GM18870 (cell line): ENCODE measurements around the gene STX1B.

Experiments used
- ATAC-seq: cut with Tn5 transposase; IDR thresholded peaks from one replicate; pipeline ENCODE4 v1.9.1; 2021; ENCODE audit warnings: moderate library complexity; ENCODE audit not compliant: unreplicated experiment

The STX1B gene

DNA sequence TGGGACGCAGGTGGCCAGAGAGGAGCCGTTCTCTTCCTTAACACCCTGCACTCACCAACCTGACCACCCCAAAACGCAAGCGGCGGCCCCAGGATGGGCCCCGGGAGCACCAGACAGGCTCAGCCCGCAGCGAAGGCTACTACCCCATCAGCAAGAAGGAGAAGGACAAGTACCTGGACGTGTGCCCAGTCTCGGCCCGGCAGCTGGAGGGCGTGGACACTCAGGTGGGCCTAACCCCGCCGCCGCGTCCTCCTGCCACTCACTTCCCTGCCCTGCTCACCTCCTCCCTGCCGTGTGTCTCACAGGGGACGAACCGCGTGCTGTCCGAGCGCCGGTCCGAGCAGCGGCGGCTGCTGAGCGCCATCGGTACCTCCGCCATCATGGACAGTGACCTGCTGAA, 30.0 kb downstream of the STX1B start:
- ATAC-seq: no peak

DNA sequence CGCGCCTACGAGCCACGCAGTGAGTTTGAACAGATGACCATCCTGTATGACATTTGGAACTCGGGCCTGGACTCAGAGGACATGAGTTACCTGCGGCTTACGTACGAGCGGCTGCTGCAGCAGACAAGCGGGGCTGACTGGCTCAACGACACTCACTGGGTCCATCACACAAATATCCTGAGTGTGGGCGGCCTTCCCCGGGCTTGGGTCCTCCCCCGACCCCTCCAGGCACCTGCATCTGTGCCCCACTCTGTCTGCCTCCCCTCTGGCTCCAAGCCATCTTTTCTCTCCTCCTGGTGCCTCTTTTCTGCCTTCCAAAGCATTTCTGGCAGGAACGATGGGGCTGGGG, 30.4 kb downstream of the STX1B start:
- no peak for ATAC-seq

DNA sequence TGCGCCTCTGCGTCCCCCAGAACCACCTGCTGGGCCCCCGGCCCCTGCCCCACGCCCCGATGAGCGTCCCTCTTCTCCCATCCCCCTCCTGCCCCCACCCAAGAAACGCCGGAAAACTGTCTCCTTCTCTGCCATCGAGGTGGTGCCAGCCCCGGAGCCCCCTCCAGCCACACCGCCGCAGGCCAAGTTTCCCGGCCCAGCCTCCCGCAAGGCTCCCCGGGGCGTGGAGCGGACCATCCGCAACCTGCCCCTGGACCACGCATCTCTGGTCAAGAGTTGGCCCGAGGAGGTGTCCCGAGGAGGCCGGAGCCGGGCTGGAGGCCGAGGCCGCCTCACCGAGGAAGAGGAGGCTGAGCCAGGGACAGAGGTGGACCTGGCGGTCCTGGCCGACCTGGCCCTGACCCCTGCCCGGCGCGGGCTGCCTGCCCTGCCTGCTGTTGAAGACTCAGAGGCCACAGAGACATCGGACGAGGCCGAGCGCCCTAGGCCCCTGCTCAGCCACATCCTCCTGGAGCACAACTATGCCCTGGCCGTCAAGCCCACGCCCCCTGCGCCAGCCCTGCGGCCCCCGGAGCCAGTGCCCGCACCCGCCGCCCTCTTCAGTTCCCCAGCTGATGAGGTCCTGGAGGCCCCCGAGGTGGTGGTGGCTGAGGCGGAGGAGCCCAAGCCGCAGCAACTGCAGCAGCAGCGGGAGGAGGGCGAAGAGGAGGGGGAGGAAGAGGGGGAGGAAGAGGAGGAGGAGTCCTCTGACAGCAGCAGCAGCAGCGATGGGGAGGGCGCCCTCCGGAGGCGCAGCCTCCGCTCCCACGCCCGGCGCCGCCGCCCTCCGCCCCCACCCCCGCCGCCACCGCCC, 31.0 kb downstream of the STX1B start:
- no peak for ATAC-seq

DNA sequence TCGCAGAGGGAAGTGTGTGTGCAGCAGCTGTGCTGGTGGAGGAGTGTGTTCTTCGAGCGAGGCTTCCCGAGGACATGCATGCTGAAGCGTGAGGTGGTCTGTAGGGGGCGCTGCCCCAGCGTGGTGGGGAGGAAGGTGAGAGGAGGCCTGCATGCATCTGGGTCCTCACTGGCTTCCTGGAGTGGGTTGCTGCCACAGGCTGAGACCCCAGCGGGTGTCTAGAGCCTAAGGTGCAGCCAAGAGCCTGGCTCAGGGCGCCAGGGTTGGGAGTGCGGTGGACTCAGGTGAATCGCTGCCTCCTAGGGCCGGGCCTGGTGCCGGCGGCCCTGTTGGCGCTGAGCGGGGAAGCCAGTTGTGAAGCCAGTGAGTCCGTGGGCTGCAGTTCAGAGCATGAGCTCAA, 32.9 kb downstream of the STX1B start:
- ATAC-seq: no peak

DNA sequence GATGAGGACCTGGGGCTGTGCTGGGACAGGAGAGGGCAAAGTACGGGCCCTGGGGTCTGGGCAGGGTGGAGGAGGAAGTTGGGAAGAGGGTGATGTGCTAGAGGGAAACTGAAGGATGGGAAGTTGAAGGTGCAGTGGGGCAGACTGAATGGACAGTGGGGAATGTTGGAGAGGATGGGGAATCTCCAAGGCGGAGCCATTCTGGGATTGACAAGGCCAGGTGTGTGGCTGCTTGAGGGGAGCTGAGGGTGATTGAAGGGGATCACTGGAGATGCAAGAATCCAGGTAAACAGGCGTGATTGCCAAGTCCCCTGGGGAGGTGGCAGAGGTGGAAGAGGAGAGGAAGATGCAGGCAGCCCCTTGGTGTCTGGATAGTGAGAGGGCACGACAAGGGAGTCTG, 34.0 kb downstream of the STX1B start:
- ATAC-seq: no peak

DNA sequence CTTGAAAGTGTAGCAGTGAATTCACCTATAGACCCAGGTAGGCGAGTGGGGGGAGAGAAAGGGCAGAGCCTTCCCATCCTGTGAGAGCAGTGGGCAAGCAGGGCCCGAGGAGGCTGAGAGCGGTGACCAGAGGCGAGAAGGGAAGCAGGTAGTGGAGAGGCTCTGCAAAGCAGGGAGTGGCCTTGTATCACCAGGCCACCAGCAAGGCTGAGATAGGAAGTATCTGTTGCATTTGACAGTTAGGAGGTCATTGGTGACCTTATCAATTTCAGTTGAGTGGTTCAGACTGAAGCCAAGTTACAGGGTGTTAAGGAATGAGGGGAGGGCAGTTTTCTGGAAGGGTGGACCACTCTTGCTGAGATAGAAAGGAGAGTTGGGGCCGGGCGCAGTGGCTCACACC, 36.1 kb downstream of the STX1B start:
- ATAC-seq: no peak

DNA sequence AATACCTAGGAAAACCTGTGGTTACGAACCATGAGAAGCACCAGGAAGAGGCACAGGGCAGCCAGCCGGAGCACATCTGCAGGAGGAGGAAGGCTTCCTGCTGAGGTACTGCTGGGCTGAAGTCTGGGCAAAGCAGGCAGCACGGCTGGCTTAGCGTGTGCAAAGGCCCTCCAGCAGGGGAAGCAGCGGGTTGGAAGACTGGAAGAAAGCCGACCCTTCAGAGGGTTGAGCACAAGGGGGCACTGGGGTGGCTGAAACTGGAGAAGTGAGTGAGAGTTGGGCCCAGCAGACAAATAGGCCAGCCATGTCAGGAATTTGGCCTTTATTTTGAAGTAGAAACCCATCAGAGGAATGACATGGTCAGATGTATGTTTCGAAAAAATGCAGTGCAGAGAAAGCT, 37.6 kb downstream of the STX1B start:
- no peak for ATAC-seq

DNA sequence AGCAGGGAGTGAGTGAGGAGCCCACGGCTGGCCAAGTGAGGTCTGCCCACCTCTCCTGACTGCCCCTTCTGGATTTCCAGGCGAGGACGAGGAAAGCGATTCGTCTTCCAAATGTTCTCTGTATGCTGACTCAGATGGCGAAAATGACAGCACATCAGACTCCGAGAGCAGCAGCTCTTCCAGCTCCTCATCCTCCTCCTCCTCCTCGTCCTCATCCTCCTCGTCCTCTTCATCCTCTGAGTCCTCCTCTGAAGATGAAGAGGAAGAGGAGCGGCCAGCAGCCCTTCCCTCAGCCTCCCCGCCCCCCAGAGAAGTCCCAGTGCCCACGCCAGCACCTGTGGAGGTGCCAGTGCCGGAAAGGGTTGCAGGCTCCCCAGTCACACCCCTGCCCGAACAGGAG, 39.1 kb downstream of the STX1B start:
- ATAC-seq: no peak

DNA sequence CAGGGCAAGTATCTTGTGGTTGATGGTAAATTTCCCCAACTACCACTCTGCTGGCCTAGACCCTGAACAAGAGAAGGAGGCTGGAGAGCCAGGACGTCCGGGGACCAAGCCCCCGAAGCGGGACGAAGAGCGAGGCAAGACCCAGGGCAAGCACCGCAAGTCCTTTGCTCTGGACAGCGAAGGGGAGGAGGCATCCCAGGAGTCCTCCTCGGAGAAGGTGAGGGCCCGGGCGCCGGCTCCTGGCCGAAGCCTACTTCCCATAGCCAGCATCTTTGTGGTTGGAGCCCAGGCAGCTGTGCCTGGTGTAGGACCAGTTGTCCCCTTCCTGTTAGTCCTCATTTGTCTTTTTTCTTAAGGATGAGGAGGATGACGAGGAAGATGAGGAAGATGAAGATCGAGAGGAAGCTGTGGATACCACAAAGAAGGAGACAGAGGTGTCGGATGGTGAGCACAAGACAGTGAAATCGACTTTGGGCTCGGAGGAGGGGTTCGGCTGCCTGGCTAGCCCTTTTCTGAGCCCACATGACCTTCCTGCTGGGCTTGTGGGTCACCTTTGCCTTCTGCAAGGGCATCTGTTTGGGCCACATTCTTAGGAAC, 41.1 kb downstream of the STX1B start:
- no peak for ATAC-seq

DNA sequence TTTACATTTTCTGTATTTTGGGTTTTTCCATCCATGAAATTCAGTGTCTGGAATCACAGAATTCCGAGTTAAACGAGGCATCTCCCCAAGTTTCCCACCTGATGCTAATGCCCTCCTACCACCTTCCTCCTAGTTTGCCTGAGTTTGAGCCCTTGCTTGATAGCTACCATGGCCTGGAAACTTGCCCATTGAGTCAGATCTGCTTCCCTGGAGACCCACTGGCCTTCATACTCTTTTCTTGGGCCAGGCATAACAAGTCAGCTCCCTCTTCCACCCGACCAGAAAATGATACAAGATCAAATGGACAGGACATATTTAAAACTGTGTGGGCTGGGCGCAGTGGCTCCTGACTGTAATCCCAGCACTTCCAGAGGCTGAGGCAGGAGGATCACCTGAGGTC, 42.6 kb downstream of the STX1B start:
- ATAC-seq: no peak

DNA sequence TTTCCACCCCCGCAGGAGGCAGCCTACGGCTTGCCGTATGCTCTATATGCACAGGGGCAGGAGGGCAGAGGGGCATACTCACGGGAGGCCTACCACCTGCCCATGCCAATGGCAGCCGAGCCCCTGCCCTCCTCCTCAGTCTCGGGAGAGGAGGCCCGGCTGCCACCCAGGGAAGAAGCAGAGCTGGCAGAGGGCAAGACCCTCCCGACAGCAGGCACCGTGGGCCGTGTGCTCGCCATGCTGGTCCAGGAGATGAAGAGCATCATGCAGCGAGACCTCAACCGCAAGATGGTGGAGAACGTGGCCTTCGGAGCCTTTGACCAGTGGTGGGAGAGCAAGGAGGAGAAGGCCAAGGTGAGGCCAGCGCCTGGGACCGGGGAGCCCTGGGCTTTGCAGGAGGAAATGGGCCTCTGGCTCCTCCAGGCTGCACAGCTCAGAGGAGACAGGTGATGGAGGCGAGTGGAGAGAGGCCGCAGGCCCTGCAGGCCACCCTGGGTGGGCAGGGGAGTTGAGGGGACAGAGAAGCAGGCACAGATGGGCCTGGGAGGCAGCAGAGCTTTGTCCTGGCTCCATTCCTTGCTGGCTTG, 44.3 kb downstream of the STX1B start:
- ATAC-seq: no peak

DNA sequence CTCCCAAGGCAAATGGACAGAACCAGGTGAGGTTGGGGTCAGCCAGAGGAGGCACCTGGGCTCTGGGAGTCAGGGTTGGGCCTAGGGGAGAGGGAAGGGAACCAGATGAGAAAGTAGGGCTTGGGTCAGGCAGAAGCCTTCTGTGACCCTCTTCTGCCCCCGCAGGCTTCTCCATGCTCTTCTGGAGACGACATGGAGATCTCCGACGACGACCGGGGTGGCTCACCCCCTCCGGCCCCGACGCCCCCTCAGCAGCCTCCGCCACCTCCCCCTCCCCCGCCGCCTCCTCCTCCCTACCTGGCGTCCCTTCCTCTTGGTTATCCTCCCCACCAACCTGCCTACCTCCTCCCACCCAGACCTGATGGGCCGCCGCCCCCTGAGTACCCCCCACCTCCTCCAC, 45.0 kb downstream of the STX1B start:
- ATAC-seq: no peak

DNA sequence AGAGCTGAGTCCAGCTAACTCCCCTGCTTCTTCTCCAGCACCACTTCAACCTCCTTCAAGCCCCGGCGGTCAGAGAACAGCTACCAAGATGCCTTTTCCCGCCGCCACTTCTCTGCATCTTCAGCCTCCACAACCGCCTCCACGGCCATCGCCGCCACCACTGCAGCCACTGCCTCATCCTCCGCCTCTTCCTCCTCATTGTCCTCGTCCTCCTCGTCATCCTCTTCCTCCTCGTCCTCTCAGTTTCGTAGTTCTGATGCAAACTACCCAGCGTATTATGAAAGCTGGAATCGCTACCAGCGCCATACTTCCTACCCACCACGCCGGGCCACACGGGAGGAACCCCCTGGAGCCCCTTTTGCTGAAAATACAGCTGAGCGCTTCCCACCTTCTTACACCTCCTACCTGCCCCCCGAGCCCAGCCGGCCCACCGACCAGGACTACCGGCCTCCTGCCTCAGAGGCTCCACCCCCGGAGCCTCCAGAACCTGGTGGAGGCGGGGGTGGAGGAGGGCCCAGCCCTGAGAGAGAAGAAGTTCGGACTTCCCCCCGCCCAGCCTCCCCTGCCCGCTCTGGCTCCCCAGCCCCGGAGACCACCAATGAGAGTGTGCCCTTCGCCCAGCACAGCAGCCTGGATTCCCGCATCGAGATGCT, 45.7 kb downstream of the STX1B start:
- ATAC-seq: no peak

DNA sequence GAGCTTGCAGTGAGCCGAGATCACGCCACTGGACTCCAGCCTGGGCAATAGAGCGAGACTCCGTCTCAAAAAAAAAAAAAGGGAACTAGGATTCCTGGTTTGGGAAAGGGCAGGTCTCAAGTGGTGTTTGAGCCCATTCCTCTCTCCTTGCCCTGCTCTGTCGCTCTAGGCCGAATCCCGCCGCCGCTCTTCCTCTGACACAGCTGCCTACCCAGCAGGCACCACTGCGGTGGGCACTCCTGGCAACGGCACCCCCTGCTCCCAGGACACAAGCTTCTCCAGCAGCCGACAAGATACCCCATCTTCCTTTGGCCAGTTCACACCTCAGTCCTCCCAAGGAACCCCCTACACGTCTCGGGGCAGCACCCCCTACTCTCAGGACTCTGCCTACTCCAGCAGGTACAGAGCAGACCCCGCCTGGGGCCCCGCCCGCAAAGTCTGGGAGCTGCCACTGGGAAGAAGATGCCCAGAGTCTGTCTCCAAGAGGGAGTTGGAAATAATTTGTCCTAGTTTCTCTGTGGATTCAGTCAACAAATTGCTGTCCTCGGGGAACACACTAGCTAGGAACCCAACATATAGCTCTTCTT, 46.4 kb downstream of the STX1B start:
- no peak for ATAC-seq

DNA sequence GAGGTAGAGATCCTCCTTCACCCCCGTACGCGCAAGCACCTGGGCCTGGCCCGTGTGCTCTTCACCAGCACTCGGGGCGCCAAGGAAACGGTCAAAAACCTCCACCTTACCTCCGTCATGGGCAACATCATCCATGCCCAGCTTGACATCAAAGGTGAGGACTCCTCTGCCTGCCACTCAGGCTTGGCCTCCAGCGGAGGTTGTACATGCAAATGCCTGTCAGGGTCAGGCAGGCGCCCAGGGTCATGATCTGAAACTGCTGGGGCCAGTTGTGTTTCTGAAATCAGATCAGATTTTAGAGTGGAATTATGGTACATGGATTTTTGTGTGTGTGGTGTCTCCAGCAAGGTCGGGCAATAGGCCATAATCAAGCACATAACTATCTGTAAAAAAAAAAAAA, 49.1 kb downstream of the STX1B start:
- no peak for ATAC-seq

DNA sequence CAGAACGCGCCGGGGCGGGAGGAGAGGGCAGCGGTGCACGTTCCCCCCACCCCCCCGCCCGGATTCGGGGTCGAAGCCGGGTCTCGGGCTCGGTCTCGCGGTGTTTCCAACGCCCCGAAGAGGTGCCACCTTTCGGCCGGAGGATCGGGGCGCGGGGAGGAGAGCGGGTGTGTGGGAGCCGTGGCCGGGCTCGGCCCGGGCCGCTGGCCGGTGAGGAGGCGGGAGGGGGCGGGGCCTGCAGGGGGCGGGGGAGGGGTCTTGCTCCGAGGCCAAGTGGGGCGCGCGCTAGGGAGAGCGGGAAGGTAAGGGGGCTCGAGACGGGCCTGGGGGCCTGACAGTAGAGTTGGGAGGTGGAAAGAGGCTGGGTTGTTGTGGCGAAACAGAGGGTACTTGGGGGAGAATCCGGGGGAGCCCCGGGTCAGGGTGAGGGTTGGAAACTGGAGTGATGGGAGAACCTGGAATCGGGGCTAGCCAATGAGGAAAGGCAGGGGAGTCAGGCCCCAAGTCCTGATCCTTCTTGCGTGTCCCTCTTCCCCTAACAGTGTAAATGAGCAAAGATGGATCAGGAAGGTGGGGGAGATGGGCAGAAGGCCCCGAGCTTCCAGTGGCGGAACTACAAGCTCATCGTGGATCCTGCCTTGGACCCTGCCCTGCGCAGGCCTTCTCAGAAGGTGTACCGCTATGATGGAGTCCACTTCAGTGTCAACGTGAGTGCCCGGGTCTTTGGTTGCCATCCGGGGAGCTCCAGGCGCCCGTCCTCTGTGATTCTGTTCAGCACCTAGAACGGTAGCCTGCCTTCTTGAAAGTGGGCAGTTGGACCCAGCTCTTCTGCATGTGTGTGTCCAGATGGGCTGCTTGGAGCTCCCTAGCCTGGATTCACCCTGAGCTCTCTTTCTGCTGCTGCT, 52.0 kb downstream of the STX1B start:
- ATAC-seq: no peak

DNA sequence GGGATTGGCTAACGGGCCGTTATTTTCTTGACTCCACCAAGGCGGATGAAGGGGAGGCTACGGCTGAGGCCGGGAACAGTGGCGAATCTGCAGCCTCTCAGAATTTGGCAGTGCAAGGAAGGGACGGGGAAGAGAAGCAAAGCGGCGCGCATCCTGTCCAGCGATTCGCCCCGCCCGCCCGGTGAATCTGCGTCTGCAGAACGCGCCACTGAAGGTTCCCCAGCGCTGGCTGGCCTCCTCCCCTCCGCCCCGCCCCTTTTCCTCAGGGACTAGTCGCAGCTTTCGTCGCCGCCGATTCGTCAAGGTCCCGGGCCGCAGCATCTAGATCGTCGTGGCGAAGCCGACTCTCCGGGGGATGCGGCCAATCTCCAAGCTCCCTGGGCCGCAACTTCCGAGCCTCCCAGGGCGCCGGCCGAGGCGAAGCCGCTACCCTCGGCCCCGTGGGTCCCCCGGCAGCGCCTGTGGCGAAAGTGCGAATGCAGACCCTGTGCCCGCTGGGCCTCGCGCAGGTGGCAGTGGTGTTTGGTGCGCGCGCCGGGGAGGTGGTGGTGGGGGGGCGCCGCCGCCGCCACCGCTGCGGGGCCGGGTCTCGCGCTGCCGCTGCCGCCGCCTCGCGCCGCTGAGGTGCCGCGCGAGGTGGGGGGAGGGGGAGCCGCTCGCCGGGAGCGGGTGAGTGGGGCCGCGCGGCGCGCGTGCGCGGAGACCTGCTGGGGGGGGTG, 52.8 kb downstream of the STX1B start, which contains the start of gene SETD1A:
SETD1A (plus strand) TSS at position 299 of the 719 bp plus-strand sequence. CDS start 978 bp downstream, outside the sequence.
- ATAC-seq: peak; percentile 42

DNA sequence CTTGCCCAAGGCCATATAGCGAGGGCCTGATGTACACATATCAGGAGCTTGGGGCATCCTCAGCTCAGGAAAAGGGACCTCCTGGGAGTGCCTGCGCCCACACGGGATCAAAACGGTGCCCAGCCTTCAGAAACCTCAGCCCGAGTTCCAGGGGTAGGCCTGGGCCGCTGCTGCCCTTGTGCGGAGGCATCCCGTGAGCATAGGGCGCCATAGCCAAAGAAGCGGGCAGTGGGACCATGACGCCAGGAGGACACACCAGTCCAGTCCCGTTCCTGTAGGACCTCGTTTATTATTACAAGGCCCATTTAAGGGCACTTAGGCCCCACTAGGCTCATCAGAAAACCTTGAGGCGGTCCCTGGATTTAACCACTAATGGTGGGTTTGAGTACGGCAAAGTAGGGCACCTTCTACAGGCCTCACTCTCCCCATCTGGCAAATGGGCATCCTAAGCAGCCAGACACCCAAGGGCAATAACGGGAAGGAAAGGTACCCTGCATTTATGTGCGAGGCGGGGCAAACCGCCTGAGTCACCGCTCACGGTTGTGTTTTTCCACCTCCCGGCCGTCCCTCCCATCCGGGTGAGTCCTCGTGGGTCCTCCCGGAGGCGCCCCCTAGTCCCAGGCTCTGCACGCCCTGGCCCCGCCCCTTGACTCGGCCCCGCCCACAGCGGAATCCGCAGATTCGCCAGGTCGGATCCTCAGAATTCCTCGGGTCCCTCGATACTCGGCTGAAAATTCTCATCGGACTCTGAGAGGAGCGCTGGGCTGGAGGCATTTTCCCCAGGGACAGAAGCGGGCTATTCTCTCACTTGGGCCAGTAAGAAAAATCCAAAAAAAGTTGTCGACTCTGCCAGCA, 53.6 kb downstream of the STX1B start:
- ATAC-seq: peak; percentile 31

DNA sequence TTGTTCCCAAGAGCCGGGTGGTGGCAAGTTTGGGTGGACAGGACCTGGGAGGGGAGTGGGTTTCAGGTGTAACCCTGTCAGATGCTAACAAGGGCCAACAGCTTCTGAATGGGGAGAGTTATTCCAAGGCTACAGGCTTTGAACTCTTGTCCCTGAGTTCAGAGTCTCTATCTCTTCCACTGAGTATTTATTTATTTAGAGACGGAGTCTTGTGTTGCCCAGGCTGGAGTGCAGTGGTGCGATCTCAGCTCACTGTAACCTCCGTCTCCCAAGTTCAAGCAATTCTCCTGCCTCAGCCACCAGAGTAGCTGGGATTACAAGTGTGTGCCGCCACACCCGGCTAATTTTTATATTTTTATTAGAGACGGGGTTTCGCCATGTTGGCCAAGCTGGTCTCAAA, 55.4 kb downstream of the STX1B start:
- no peak for ATAC-seq
